IPS DF 4.7 (cell line): ENCODE results near the gene DLK2.
A peak's percentile ranks its signal among the peaks of the same experiment; 100 is the strongest.
"Not testable (repeated sequence)": the region's sequence is repeated elsewhere in the genome, so short reads cannot be mapped to it uniquely, and the experiment has no call there.

Experiments used
- DNase-seq: peaks from one replicate; pipeline ENCODE4 v3.0.0-alpha.2; 2013; ENCODE audit warnings: low spot score; ENCODE audit errors: extremely low read depth

The DLK2 gene

GRCh38 chr6:43481591-43482236, 26.4 kb upstream of the DLK2 start:
- DNase-seq, result no peak

DNA sequence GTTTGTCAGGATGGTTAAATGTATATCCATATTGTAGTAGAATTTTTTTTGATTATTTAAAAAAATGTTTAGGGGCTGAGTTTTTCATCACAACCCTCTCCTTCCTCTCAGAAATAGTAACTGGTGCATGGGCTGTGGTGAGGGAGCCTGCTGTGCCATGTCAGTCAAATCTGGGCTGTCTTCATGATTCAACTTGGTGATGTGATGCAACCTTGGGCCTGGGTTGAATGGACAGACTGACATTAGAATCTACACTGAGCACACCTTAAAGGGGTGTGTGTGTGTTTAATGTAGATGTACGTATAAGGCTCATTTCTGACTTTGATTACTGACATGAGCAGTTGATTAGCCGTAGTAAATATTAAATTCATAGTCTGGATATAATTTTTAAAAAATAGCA, 25.7 kb upstream of the DLK2 start:
- DNase-seq, result no peak

DNA sequence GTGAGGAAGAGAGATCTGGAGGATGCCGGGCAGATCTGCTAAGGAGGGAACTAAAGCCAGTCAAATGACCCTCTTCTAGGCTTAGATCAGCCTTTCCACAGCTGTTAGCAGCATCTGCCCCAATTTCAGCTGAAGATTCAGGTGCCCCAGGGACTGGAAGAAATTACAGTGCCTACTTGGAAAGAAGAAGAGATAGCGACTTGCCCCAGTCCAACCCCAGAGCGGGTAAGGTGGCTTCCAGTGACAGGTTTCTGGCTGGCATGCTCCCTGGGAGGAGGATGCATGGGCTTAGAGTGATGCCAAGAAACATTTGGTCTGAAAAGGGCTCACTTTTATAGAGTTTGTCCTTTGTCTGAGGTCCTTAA, 22.6 kb upstream of the DLK2 start:
- no peak for DNase-seq

GRCh38 chr6:43477235-43478007, 22.1 kb upstream of the DLK2 start, which contains the start of gene TJAP1:
TJAP1 (plus strand) TSS chr6:43477570; CDS start chr6:43499002, 21,432 bp downstream.
- peak; percentile 58 for DNase-seq

- DNase-seq, result no peak
Measured at GRCh38 chr6:43476746-43477145, 21.4 kb upstream of the DLK2 start.

DNA sequence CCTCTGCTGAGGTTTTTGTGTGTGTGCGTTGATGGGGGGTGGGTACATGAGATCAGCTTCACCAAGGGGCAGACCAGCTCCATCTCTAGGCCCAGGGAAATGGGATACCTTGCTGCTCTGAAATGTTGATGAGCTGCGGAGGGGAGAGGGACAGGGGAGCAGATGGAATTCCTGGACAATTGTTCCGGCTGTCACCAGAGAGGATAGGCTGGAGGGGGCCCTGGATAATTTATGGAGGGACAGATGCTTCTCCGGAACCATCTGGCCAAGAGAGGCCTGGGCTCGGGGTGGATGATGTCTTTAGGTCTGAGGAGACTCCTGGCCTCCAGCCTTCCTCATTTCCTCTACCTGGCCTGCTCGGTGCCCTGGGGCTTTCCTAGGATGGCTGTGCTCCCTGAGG, 20.2 kb upstream of the DLK2 start:
- DNase-seq, result no peak

DNA sequence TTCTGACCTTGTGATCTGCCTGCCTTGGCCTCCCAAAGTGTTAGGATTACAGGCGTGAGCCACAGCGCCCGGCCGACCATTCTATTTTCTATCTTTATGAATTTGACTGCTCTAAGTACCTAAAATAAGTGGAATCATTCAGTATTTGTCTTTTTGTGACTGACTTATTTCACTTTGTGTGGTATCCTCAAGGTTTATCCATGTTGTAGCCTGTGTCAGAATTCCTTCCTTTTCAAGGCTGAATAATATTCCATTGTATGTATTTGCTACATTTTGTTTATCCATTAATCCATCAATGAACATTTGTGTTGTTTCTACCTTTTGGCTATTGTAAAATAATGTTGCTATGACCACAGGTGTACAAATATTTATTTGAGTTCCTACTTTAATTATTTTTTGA, 17.2 kb upstream of the DLK2 start:
- DNase-seq, result no peak

DNA sequence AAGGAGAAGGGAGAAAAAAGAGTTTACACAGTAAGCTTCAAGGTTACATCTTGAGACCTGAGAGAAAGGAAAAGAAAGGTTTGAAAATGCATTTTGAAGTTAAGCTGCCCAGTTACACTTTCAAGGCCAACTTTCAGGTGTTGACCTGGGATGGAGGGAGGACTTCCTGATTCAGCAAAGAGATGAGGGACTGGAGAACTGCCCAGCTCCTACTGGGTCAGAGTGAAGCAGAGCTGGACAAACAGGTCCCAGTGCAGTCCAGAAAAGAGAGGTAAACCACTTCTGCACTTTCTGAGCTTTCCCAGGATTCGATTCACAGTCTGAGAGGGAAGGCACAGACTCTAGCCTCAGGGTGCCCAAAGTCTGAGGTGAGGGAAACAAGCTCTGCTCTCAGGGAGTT, 16.1 kb upstream of the DLK2 start:
- no peak for DNase-seq

DNA sequence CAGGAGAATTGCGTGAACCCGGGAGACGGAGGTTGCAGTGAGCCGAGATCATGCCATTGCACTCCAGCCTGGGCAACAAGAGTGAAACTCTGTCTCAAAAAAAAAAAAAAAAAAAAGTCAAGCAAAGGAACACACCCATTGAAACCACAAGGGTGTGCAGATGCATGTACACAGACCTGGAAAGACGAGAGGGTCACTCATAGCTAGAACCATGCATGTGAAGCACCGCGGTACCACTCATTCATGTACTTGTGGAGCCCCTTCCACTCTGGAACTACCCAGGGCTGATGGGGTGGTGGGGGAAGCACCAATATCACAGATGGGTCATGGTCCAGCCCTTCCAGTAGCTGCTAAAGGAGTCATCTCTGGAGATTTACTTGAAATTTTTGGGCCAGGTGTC, 14.6 kb upstream of the DLK2 start:
- DNase-seq, result no peak

GRCh38 chr6:43468748-43469681, 13.7 kb upstream of the DLK2 start:
- DNase-seq, result no peak

GRCh38 chr6:43468240-43468639, 12.9 kb upstream of the DLK2 start:
- DNase-seq, result no peak

- no peak for DNase-seq
Measured at GRCh38 chr6:43467752-43468151, 12.4 kb upstream of the DLK2 start.

GRCh38 chr6:43467265-43467664, 11.9 kb upstream of the DLK2 start:
- not testable (repeated sequence) for DNase-seq

DNA sequence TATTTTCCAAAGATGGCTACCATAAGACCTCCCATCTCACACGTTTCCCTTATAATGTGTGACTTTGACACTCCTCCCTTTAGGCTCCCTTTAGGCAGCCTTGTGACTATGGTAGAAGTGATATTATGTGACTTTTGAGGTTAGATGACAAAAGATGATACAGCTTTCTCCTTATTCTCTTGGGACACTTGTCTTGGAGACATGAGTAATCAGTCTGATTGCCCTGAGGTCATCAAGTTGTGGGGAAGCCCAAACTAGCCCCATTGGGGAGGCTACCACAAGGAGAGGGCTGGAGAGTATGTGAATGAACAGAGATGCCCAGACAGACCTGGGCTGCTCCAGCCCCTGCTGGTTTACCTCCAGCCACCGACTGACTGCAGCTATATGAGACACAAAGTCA, 10.6 kb upstream of the DLK2 start:
- no peak for DNase-seq

DNA sequence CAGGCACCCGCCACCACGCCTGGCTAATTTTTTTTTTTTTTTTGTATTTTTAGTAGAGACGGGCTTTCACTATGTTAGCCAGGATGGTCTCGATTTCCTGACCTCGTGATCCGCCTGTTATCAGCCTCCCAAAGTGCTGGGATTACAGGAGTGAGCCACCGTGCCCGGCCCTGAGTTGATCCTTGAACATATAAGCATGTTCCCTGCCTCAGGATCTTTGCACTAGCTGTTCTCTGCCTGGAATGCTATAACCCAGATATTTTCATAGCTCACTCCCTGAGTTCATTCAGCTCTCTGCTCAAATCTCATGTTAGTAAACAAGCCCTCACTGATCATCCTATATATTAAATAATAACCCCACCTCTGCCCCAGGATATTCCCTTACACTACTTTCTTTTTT, 9.0 kb upstream of the DLK2 start:
- no peak for DNase-seq

DNA sequence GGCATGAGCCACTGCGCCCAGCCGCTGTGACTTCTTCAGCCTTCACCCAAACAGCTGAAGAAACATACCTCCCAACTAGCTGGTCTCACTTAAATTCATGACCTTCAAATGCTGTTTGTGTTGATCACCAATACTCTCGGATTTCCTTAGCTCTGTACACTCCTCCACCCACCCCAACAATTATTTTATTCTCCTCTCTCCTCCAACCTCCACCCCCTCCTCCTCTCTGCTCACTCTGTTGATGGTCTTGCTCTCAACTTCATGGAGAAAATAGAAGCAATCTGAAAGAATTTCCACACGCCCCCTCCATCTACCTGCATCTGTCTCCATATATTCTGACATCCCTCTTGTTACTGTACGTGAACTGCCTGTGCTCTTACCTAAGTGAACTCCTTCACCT, 6.6 kb upstream of the DLK2 start:
- no peak for DNase-seq

- no peak for DNase-seq
Measured at GRCh38 chr6:43460032-43460431, 4.7 kb upstream of the DLK2 start.

DNA sequence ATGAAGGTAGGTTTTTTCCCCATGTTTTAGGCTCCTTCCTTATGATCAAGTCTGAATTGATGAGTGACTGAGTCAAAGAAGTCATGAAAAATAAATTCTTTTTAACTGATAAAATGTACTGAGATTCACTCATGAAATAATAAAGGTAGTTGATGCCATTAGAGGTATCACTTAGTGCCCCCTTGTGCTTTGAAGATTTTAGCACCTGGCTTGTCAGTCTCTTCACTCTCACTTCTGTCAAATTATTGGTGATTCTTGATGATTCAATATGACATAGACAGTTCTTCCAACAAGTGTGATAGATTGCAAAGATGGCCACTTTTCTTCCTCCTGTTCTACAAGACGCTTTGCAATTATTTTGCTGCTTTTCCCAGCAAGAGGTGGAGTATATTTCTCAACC, 4.2 kb upstream of the DLK2 start:
- DNase-seq, result no peak

DNA sequence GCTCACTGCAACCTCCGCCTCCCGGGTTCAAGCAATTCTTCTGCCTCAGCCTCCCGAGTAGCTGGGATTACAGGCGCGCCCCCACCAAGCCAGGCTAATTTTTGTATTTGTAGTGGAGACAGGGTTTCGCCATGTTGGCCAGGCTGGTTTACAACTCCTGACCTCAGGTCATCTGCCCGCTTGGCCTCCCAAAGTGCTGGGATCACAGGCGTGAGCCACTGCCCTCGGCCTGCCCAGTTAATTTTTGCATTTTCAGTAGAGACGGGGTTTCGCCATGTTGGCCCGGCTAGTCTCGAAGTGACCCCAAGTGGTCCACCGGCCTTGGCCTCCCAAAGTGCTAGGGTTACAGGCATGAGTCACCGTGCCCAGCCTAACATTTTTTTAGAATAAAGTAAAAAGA, 2.8 kb upstream of the DLK2 start:
- DNase-seq, result not testable (repeated sequence)

DNA sequence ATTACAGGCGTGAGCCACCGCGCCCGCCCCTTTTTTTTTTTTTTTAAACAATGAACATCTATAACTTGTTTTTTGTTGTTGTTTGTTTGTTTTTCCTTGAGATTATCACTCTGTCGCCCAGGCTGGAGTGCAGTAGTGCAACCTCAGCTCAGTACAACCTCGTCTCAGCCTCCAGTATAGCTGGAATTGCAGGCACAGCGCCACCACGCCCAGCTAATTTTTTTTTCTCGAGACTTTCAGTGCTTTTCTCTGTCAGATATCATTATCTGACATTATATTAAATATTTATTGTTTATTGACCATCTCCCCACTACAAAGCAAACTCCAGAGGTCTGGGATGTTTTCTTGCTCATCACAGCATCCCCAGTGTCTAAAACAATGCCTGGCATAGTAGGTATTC, 2.3 kb upstream of the DLK2 start:
- no peak for DNase-seq

DNA sequence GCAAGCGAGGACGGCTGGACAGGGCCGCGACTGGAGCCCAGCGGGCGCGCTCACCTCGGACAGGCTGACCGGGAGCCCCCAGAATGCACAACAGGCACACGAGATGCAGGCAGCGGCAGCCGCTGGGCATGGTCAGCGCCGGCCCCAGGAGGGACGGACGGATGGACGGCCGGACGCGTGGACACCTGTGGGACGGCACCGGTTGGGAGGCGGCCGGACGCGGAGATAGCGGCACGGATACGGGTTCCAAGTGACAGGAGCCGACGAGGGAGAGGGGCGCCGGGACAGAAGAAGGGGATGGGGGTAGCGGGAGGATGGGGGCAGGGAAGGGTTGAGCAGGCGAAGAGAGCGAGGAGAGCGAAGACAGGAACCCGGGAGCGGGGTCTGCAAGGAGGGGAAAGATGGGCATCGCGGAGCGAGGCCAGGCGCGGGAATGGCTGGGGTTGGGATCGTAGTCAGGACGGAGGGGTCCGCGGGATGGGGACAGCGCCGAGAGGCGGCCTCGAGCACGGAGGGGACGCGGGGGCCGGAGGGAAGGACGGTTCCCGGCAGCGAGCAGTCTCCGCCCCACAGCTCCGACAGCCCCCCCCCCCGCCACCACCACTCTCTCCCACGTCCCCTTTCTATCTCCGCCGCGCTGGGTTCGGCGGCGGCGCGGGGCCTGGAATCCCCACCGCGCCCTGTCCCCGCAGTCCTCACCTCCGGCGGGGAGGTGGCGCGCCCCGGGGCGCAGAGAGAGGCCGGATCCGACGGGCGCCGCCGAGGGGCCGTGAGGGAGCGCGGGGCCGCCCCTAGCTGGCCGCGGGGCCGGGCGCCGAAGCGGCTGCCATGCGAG, 435 bp downstream of the DLK2 start:
- DNase-seq, result no peak
